HepG2 (cell line): ENCODE measurements around the gene RPUSD2. TPM values are rescaled to one million over a fixed set of nuclear protein-coding genes. Genes with fewer than 3 reads are reported as not detected.
A peak's percentile ranks its signal among the peaks of the same experiment; 100 is the strongest.

Source experiments
- ATAC-seq: fragments of 200-7000 bp; cut with Tn5 transposase; 3 replicates; pipeline ENCODE4 v1.9.1; 2020; ENCODE audit warnings: mild to moderate bottlenecking, moderate library complexity
- BruUV-seq: library from RNA; stranded (reverse); fragments of 400-500 nt; replicated peaks from 2 replicates; lab custom pipeline; 2021; lab: Mats Ljungman, UMichigan
- CTCF ChIA-PET: fragments of 300-600 bp; formaldehyde crosslinking; extraction: SDS; loops from one replicate; lab custom pipeline; 2021; ENCODE audit warnings: low total read pairs, inconsistent platforms, low intra/inter-chr PET ratio; lab: Yijun Ruan, JAX
- POLR2A ChIA-PET: fragments of 350-600 bp; sonication (Branson Sonifier 250); formaldehyde crosslinking; loops from one replicate; lab custom pipeline; 2020; ENCODE audit warnings: antibody characterized with exemption, inconsistent platforms; lab: Yijun Ruan, JAX
- DNase-seq: peaks from one replicate; pipeline ENCODE4 v3.0.0-alpha.2; 2015; ENCODE audit warnings: low spot score
- FAIRE-seq: peaks from 3 replicates; lab custom pipeline; 2011; peaks lifted over from hg19 to GRCh38; lab: Jason Lieb, UNC
- H2AFZ ChIP-seq: one replicate; pipeline ENCODE4 v1.6.1; 2011; ENCODE audit warnings: low read length, inconsistent platforms
- H3K27ac ChIP-seq: fragments of 300-600 bp; 3 replicates; pipeline ENCODE4 v1.8.0; 2011; ENCODE audit warnings: mixed run types, mild to moderate bottlenecking, mixed read lengths, low read length, inconsistent platforms; ENCODE audit not compliant: insufficient read depth; ENCODE audit errors: extremely low read length
- H3K27me3 ChIP-seq, 2 experiments: fragments of 200-600 bp in 1 of 2; 2 replicates in 1 of 2; 3 replicates in 1 of 2; pipeline versions ENCODE4 v1.6.0 to v1.8.0; 2011; ENCODE audit warnings: low read length in 2 of 2, mild to moderate bottlenecking in 2 of 2, moderate library complexity in 2 of 2, inconsistent platforms in 1 of 2; ENCODE audit not compliant: insufficient read depth in 2 of 2, control insufficient read depth in 1 of 2
- H3K36me3 ChIP-seq, 2 experiments: fragments of 200-600 bp in 1 of 2; replicated peaks in 1 of 2; 2 replicates in 1 of 2; 3 replicates in 1 of 2; pipeline versions ENCODE4 v1.5.1 to v1.8.0; 2011; ENCODE audit warnings: low read length in 2 of 2, inconsistent platforms in 1 of 2; ENCODE audit not compliant: insufficient read depth in 2 of 2, control insufficient read depth in 1 of 2
- H3K4me1 ChIP-seq: 2 replicates; pipeline ENCODE4 v1.5.1; 2012; ENCODE audit warnings: low read length, inconsistent platforms; ENCODE audit not compliant: insufficient read depth
- H3K4me2 ChIP-seq: 2 replicates; pipeline ENCODE4 v1.6.0; 2011; ENCODE audit warnings: low read depth, low read length, inconsistent platforms
- H3K4me3 ChIP-seq, 3 experiments: fragments of 200-600 bp in 1 of 3; sonication (generic), shearing (Covaris generic) in 1 of 3; replicated peaks in 1 of 3; 2 replicates each; pipeline ENCODE4 v1.5.1; 2011 to 2016; ENCODE audit warnings: low read length in 3 of 3, inconsistent platforms in 2 of 3, low read depth in 2 of 3, mild to moderate bottlenecking in 2 of 3, control low read depth in 1 of 3, mixed read lengths in 1 of 3; ENCODE audit not compliant: insufficient read depth in 1 of 3
- H3K79me2 ChIP-seq: one replicate; pipeline ENCODE4 v1.6.1; 2011; ENCODE audit warnings: low read length, inconsistent platforms; ENCODE audit not compliant: insufficient read depth
- H3K9ac ChIP-seq: 2 replicates; pipeline ENCODE4 v1.6.0; 2011; ENCODE audit warnings: mild to moderate bottlenecking, low read depth, low read length, inconsistent platforms; ENCODE audit not compliant: insufficient read depth
- H3K9me3 ChIP-seq: 2 replicates; pipeline ENCODE4 v1.5.1; 2012; ENCODE audit warnings: mild to moderate bottlenecking, low read length
- H4K20me1 ChIP-seq: 2 replicates; pipeline ENCODE4 v1.6.0; 2011; ENCODE audit warnings: inconsistent platforms, mild to moderate bottlenecking, low read length, moderate library complexity; ENCODE audit not compliant: insufficient read depth
- CHCHD3 ChIP-seq: sonication (generic); formaldehyde crosslinking; IDR thresholded peaks from 2 replicates; pipeline ENCODE4 v1.8.0; 2022; ENCODE audit warnings: mild to moderate bottlenecking, missing genetic modification reagents, moderate library complexity
- KDM6A ChIP-seq: IDR thresholded peaks from 2 replicates; pipeline ENCODE4 v1.6.1; 2016; ENCODE audit warnings: low read depth
- NCOA1 ChIP-seq: sonication (generic); formaldehyde crosslinking; IDR thresholded peaks from 2 replicates; pipeline ENCODE4 v1.9.0; 2021; ENCODE audit warnings: missing genetic modification reagents
- SMAD3 ChIP-seq: sonication (generic); formaldehyde crosslinking; IDR thresholded peaks from 2 replicates; pipeline ENCODE4 v1.4.0; 2020; ENCODE audit warnings: missing genetic modification reagents
- ZNF326 ChIP-seq: sonication (generic); formaldehyde crosslinking; IDR thresholded peaks from 2 replicates; pipeline ENCODE4 v1.4.0; 2020; ENCODE audit warnings: missing genetic modification reagents, borderline replicate concordance
- ZNF501 ChIP-seq: sonication (generic); formaldehyde crosslinking; IDR thresholded peaks from 2 replicates; pipeline ENCODE4 v1.5.1; 2020; ENCODE audit warnings: mild to moderate bottlenecking, moderate library complexity, missing genetic modification reagents
- ZNF629 ChIP-seq: sonication (generic); formaldehyde crosslinking; conservative IDR thresholded peaks from 2 replicates; pipeline ENCODE4 v1.5.0; 2020; ENCODE audit warnings: missing genetic modification reagents
- ZNF775 ChIP-seq: sonication (generic); formaldehyde crosslinking; IDR thresholded peaks from 2 replicates; pipeline ENCODE4 v1.4.0; 2020; ENCODE audit warnings: missing genetic modification reagents, mild to moderate bottlenecking, moderate library complexity, borderline replicate concordance
- WGBS: methylation state at CpG from one replicate; pipeline ENCODE4 v1.1.6; 2017; ENCODE audit warnings: low lambda C conversion rate; 5-methylcytosine and 5-hydroxymethylcytosine counted together
- in situ Hi-C: cut with HindIII; loops from 2 replicates; pipeline ENCODE4 v1.10.0; 2017; ENCODE audit warnings: low pct_unique_long_range_greater_than_20kb; ENCODE audit not compliant: extremely low pct_ligation_motif_present
- intact Hi-C: fragments of 100-400 bp; cut with micrococcal nuclease; formaldehyde crosslinking; loops from one replicate; pipeline ENCODE4 v1.10.0; 2022; ENCODE audit not compliant: unreplicated experiment
- polyA plus RNA-seq, 8 experiments: library from polyadenylated mRNA; depleted of rRNA in 3 of 8; stranded (reverse) in 7 of 8; unstranded in 1 of 8; fragments of >200 nt; fragmentation: Illumina TruSeq in 4 of 8; extraction: Trizol in 4 of 8; gene quantifications; 2 replicates each; pipeline versions ENCODE4 v1.2.1 to v1.2.3, GENCODE V29; 2011 to 2016; ENCODE audit warnings: low read depth in 4 of 8, missing spikeins in 1 of 8, mixed read lengths in 1 of 8; ENCODE audit not compliant: insufficient read depth in 1 of 8
- total RNA-seq, 5 experiments: library from RNA; depleted of rRNA; stranded (reverse); fragments of >200 nt; fragmentation: Illumina TruSeq; extraction: Trizol; gene quantifications; 2 replicates each; pipeline ENCODE4 v1.2.3, GENCODE V29; 2016; ENCODE audit warnings: low read depth in 1 of 5
- TF ChIP-seq, protein P1 (sequence below): sonication (generic); formaldehyde crosslinking; IDR thresholded peaks from 2 replicates; pipeline ENCODE4 v1.8.0; 2023; ENCODE audit warnings: mild to moderate bottlenecking, missing genetic modification reagents
- TF ChIP-seq, protein P2 (sequence below): IDR thresholded peaks from 2 replicates; pipeline ENCODE4 v1.6.1; 2016
- TF ChIP-seq, protein P3 (sequence below): sonication (generic); formaldehyde crosslinking; IDR thresholded peaks from 2 replicates; pipeline ENCODE4 v1.5.0; 2020; ENCODE audit warnings: mild to moderate bottlenecking, missing genetic modification reagents, borderline replicate concordance
- TF ChIP-seq, protein P4 (sequence below): sonication (generic); formaldehyde crosslinking; IDR thresholded peaks from 2 replicates; pipeline ENCODE4 v1.4.0; 2020; ENCODE audit warnings: low read depth, missing genetic modification reagents

RPUSD2 gene
- total and polyA plus RNA-seq, 2 of the 13 experiments (the other 11 are each of a cell fraction or from before 2014, with no cell fraction given): 8.6 to 14.5 TPM

DNA sequence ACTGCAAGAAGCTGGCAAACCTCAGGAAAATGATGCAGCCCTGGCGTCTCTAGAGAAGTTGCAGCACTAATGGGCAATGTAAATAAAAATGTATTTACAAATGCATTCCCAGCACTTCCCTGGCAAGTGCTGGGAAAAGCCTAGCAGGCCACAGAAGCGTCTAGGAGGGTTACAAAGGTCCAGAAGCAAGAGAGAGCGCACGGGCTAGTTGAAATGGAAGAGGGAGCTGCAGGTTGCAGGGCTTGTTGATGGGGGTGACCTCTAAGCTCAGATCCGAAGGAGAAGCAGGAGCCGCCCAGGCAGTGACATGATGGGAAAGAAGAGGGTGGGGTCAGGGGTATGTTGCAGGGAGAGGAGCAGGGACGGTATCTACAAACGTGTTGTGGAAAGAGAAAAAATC is 22.3 kb downstream of the RPUSD2 start (continued):
- TF ChIP-seq, protein P1, sequence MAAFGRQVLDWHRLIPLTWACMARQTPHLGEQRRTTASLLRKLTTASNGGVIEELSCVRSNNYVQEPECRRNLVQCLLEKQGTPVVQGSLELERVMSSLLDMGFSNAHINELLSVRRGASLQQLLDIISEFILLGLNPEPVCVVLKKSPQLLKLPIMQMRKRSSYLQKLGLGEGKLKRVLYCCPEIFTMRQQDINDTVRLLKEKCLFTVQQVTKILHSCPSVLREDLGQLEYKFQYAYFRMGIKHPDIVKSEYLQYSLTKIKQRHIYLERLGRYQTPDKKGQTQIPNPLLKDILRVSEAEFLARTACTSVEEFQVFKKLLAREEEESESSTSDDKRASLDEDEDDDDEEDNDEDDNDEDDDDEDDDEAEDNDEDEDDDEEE (CRISPR knock-in tag): no peak
- TF ChIP-seq, protein P2, sequence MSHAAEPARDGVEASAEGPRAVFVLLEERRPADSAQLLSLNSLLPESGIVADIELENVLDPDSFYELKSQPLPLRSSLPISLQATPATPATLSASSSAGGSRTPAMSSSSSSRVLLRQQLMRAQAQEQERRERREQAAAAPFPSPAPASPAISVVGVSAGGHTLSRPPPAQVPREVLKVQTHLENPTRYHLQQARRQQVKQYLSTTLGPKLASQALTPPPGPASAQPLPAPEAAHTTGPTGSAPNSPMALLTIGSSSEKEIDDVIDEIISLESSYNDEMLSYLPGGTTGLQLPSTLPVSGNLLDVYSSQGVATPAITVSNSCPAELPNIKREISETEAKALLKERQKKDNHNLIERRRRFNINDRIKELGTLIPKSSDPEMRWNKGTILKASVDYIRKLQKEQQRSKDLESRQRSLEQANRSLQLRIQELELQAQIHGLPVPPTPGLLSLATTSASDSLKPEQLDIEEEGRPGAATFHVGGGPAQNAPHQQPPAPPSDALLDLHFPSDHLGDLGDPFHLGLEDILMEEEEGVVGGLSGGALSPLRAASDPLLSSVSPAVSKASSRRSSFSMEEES: no peak

DNA sequence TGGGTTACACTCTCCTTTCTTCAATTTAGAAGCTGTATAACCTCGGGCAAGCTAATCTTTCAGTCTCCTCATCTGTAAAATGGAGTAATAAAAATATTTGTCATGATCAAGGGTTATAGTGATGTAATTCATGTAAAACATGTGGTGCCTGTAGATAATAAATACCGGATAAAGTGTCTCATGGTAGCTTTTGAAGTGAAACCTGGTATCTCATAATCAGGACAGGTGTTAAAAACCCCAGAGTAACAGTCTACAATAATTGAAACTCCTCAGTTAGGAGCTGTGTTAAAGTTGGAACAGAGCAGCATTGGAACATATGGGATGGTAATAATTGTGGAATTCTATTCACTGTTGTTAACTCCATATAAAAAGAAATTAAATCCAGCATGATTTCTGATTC is 24.1 kb downstream of the RPUSD2 start:
- intact Hi-C loops (loop anchor here (10.0 kb wide), 2 partner anchors 102 to 162 kb away; partner anchors contain the start of genes RAD51 and RMDN3), in situ Hi-C loops (no loop called here)
- ATAC-seq (no peak), DNase-seq (no peak), FAIRE-seq (no peak)
- ChIA-PET CTCF (no interaction called here), POLR2A (interaction anchor here (1.4 to 1.9 kb wide), 2 partner anchors 9 to 24 kb away, joined by 5 to 7 read pairs; partner anchors contain the start of gene RPUSD2)
- Histone ChIP-seq H3K79me2 (peaks cover 35% of the 10 kb centered on the region), H3K4me1 (peaks cover 39% of the 10 kb centered on the region), H2AFZ (peak overlapping the region; percentile 90), H3K4me3 (peak overlapping the region; percentile 31 to 81 (median 56); a peak in 5 of 6 replicates), H3K27me3 (no peaks in the 10 kb centered on the region; a peak in 1 of 5 replicates), H3K9ac (peak overlapping the region; percentile 23; the same call in 1 of the 2 replicates), H3K36me3 (no peaks in the 10 kb centered on the region), H4K20me1 (no peaks in the 10 kb centered on the region), H3K4me2 (peak overlapping the region; percentile 93), H3K27ac (peak overlapping the region; percentile 13), H3K9me3 (no peaks in the 10 kb centered on the region)
- WGBS: 27% methylated on average over 2 of the region's 2 CpGs
- BruUV-seq: no TSS peak
- TF ChIP-seq ZNF775 (CRISPR knock-in tag): peak; percentile 13; the same call in 1 of the 2 replicates
- TF ChIP-seq, protein P3, sequence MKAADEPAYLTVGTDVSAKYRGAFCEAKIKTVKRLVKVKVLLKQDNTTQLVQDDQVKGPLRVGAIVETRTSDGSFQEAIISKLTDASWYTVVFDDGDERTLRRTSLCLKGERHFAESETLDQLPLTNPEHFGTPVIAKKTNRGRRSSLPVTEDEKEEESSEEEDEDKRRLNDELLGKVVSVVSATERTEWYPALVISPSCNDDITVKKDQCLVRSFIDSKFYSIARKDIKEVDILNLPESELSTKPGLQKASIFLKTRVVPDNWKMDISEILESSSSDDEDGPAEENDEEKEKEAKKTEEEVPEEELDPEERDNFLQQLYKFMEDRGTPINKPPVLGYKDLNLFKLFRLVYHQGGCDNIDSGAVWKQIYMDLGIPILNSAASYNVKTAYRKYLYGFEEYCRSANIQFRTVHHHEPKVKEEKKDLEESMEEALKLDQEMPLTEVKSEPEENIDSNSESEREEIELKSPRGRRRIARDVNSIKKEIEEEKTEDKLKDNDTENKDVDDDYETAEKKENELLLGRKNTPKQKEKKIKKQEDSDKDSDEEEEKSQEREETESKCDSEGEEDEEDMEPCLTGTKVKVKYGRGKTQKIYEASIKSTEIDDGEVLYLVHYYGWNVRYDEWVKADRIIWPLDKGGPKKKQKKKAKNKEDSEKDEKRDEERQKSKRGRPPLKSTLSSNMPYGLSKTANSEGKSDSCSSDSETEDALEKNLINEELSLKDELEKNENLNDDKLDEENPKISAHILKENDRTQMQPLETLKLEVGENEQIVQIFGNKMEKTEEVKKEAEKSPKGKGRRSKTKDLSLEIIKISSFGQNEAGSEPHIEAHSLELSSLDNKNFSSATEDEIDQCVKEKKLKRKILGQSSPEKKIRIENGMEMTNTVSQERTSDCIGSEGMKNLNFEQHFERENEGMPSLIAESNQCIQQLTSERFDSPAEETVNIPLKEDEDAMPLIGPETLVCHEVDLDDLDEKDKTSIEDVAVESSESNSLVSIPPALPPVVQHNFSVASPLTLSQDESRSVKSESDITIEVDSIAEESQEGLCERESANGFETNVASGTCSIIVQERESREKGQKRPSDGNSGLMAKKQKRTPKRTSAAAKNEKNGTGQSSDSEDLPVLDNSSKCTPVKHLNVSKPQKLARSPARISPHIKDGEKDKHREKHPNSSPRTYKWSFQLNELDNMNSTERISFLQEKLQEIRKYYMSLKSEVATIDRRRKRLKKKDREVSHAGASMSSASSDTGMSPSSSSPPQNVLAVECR (CRISPR knock-in tag): no peak
- TF ChIP-seq SMAD3 (CRISPR knock-in tag): no peak
- TF ChIP-seq ZNF326 (CRISPR knock-in tag): no peak
- no peak for TF ChIP-seq NCOA1 (CRISPR knock-in tag)
- TF ChIP-seq ZNF501 (CRISPR knock-in tag): no peak
- TF ChIP-seq, protein P4, sequence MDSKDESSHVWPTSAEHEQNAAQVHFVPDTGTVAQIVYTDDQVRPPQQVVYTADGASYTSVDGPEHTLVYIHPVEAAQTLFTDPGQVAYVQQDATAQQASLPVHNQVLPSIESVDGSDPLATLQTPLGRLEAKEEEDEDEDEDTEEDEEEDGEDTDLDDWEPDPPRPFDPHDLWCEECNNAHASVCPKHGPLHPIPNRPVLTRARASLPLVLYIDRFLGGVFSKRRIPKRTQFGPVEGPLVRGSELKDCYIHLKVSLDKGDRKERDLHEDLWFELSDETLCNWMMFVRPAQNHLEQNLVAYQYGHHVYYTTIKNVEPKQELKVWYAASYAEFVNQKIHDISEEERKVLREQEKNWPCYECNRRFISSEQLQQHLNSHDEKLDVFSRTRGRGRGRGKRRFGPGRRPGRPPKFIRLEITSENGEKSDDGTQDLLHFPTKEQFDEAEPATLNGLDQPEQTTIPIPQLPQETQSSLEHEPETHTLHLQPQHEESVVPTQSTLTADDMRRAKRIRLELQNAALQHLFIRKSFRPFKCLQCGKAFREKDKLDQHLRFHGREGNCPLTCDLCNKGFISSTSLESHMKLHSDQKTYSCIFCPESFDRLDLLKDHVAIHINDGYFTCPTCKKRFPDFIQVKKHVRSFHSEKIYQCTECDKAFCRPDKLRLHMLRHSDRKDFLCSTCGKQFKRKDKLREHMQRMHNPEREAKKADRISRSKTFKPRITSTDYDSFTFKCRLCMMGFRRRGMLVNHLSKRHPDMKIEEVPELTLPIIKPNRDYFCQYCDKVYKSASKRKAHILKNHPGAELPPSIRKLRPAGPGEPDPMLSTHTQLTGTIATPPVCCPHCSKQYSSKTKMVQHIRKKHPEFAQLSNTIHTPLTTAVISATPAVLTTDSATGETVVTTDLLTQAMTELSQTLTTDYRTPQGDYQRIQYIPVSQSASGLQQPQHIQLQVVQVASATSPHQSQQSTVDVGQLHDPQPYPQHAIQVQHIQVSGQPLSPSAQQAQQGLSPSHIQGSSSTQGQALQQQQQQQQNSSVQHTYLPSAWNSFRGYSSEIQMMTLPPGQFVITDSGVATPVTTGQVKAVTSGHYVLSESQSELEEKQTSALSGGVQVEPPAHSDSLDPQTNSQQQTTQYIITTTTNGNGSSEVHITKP (CRISPR knock-in tag): no peak
- peak; percentile 58 for TF ChIP-seq ZNF629 (CRISPR knock-in tag)
- no peak for TF ChIP-seq KDM6A (CRISPR knock-in tag)
- no peak for TF ChIP-seq CHCHD3
